Neuronal stem cell (in vitro differentiated cells): Measurements from ENCODE around the gene ZCRB1.

Experiments
- DNase-seq: peaks from one replicate; pipeline ENCODE4 v3.0.0-alpha.2; 2013; ENCODE audit warnings: low spot score
- H2AFZ ChIP-seq: one replicate; pipeline ENCODE4 v1.6.1; 2013; ENCODE audit warnings: mild to moderate bottlenecking, low read length, inconsistent platforms
- H2AK5ac ChIP-seq: 2 replicates; pipeline ENCODE4 v1.6.1; 2013; ENCODE audit warnings: low read depth, mild to moderate bottlenecking, inconsistent platforms, low read length, moderate library complexity, mixed read lengths
- H2BK120ac ChIP-seq: 2 replicates; pipeline ENCODE4 v1.6.1; 2013; ENCODE audit warnings: low read depth, mild to moderate bottlenecking, inconsistent platforms, low read length, moderate library complexity, mixed read lengths
- H2BK12ac ChIP-seq: one replicate; pipeline ENCODE4 v1.6.1; 2013; ENCODE audit warnings: low read length, inconsistent platforms
- H2BK15ac ChIP-seq: 2 replicates; pipeline ENCODE4 v1.6.1; 2013; ENCODE audit warnings: mild to moderate bottlenecking, low read length, inconsistent platforms, mixed read lengths
- H2BK5ac ChIP-seq: one replicate; pipeline ENCODE4 v1.6.1; 2013; ENCODE audit warnings: inconsistent platforms, mild to moderate bottlenecking, low read length, moderate library complexity
- H3K14ac ChIP-seq: one replicate; pipeline ENCODE4 v1.6.1; 2013; ENCODE audit warnings: low read length, inconsistent platforms
- H3K18ac ChIP-seq: 2 replicates; pipeline ENCODE4 v1.6.1; 2013; ENCODE audit warnings: low read length, inconsistent platforms
- H3K23ac ChIP-seq: 2 replicates; pipeline ENCODE4 v1.6.1; 2013; ENCODE audit warnings: low read depth, mild to moderate bottlenecking, mixed read lengths, low read length, inconsistent platforms; ENCODE audit not compliant: poor library complexity
- H3K27ac ChIP-seq: replicated peaks from 3 replicates; pipeline ENCODE4 v1.5.1; 2013; ENCODE audit warnings: low read length, inconsistent platforms
- H3K27me3 ChIP-seq, 3 experiments: 2 replicates each; pipeline ENCODE4 v1.6.1; 2013; ENCODE audit warnings: low read length in 3 of 3, mild to moderate bottlenecking in 2 of 3, inconsistent platforms in 1 of 3, low read depth in 1 of 3, mixed read lengths in 1 of 3, moderate library complexity in 1 of 3; ENCODE audit not compliant: control insufficient read depth in 3 of 3, insufficient read depth in 3 of 3
- H3K36me3 ChIP-seq, 2 donors: replicated peaks in 1 of 2; 2 replicates each; pipeline ENCODE4 v1.6.1; 2013; ENCODE audit warnings: low read length in 2 of 2; ENCODE audit not compliant: control insufficient read depth in 2 of 2, insufficient read depth in 2 of 2
- H3K4ac ChIP-seq: 2 replicates; pipeline ENCODE4 v1.6.1; 2013; ENCODE audit warnings: inconsistent platforms, mild to moderate bottlenecking, low read length, moderate library complexity
- H3K4me1 ChIP-seq, 2 donors: 1 replicate in 1 of 2; 2 replicates in 1 of 2; pipeline ENCODE4 v1.6.1; 2013; ENCODE audit warnings: low read length in 2 of 2, low read depth in 1 of 2; ENCODE audit not compliant: control insufficient read depth in 2 of 2, insufficient read depth in 1 of 2
- H3K4me2 ChIP-seq: one replicate; pipeline ENCODE4 v1.6.1; 2013; ENCODE audit warnings: mild to moderate bottlenecking, low read length, inconsistent platforms; ENCODE audit not compliant: insufficient read depth, poor library complexity, severe bottlenecking
- H3K4me3 ChIP-seq, 2 donors: 2 replicates each; pipeline ENCODE4 v1.5.1; 2013; ENCODE audit warnings: low read length in 2 of 2, mild to moderate bottlenecking in 2 of 2, inconsistent platforms in 1 of 2, moderate library complexity in 1 of 2
- H3K79me1 ChIP-seq: one replicate; pipeline ENCODE4 v1.6.1; 2013; ENCODE audit warnings: low read depth, mild to moderate bottlenecking, inconsistent platforms, low read length, moderate library complexity
- H3K9ac ChIP-seq: one replicate; pipeline ENCODE4 v1.6.1; 2013; ENCODE audit warnings: mild to moderate bottlenecking, low read depth, low read length, inconsistent platforms; ENCODE audit not compliant: poor library complexity
- H3K9me3 ChIP-seq, 2 donors: replicated peaks in 1 of 2; 2 replicates each; pipeline versions ENCODE3 to v1.6.1; 2013; ENCODE audit warnings: low read length in 2 of 2, mild to moderate bottlenecking in 2 of 2, inconsistent platforms in 1 of 2, low read depth in 1 of 2, mixed read lengths in 1 of 2, moderate library complexity in 1 of 2; ENCODE audit not compliant: control insufficient read depth in 2 of 2, insufficient read depth in 1 of 2
- H4K8ac ChIP-seq: one replicate; pipeline ENCODE4 v1.6.1; 2013; ENCODE audit warnings: low read depth, mild to moderate bottlenecking, inconsistent platforms, low read length, moderate library complexity
- H4K91ac ChIP-seq: one replicate; pipeline ENCODE4 v1.6.1; 2013; ENCODE audit warnings: low read length, low read depth, mild to moderate bottlenecking, inconsistent platforms; ENCODE audit not compliant: poor library complexity
- WGBS, 2 donors: extraction: QIAGEN DNeasy Blood & Tissue Kit; methylation state at CpG; one replicate each; pipeline ENCODE4 v1.1.7; 2013; ENCODE audit warnings: missing lambda C conversion rate in 2 of 2, mixed read lengths in 1 of 2; ENCODE audit not compliant: insufficient read length in 2 of 2, insufficient replicate concordance in 1 of 2; ENCODE audit errors: extremely low coverage in 2 of 2; 5-methylcytosine and 5-hydroxymethylcytosine counted together

Gene ZCRB1

DNA sequence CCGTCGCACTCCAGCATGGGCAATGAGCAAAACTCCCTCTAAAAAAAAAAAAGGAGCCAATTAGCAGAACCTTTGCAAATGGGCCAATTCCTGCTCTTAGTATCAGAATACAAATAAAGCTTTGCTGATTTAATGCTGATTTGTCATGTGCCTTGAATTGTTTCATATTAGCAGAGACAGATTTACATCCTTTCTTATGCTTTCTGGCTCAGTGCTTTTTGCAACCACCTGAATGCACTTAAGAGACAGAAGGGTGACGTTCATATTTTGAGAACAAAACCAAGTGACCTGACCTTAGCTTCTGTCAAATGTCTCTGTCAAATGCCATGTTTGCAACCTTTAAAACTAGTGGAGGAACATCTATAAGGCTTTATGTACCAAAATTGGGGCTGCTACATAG, 44.0 kb downstream of the ZCRB1 start:
- Histone ChIP-seq H4K8ac (no peak overlapping the region), H3K23ac (no peak overlapping the region), H3K4me2 (no peak overlapping the region), H2AK5ac (no peak overlapping the region), H3K14ac (no peak overlapping the region), H2BK15ac (no peak overlapping the region), H3K9me3 (no peaks in the 10 kb centered on the region), H3K79me1 (no peaks in the 10 kb centered on the region), H2BK120ac (no peak overlapping the region), H3K18ac (no peak overlapping the region), H3K4ac (no peak overlapping the region), H3K27me3 (no peaks in the 10 kb centered on the region), H2BK5ac (no peak overlapping the region), H3K36me3 (no peaks in the 10 kb centered on the region), H2BK12ac (no peak overlapping the region), H4K91ac (no peak overlapping the region), H3K27ac (no peak overlapping the region), H2AFZ (no peak overlapping the region), H3K4me1 (no peaks in the 10 kb centered on the region), H3K4me3 (no peak overlapping the region), H3K9ac (no peak overlapping the region)
- no peak for DNase-seq
- no CpG with 5 or more reads among the region's 3 CpGs for WGBS, 2 donors

DNA sequence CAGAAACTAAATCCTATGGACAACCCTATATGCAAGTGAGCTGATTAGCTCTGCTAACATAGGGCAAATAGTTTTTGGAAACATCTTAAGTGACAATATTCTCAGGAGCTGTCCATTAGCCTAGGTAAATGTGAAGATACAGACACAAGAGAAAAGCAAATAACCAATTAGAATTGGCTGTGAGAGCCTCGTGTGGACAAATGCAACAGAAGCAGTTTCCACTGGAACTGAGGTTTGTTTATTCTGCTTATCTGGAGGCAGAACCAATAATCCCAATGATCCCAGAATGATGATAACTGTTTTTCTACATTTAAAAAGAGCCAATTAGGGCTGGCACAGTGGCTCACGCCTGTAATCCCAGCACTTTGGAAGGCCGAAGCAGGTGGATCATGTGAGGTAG, 44.6 kb downstream of the ZCRB1 start:
- no peak overlapping the region for H3K14ac ChIP-seq
- H3K4me1 ChIP-seq: no peaks in the 10 kb centered on the region
- H3K18ac ChIP-seq: no peak overlapping the region
- H4K8ac ChIP-seq: no peak overlapping the region
- H3K4me3 ChIP-seq: no peak overlapping the region
- no peak overlapping the region for H3K4me2 ChIP-seq
- no peak for DNase-seq
- H3K9me3 ChIP-seq: no peaks in the 10 kb centered on the region
- no peaks in the 10 kb centered on the region for H3K36me3 ChIP-seq
- H3K9ac ChIP-seq: no peak overlapping the region
- H3K23ac ChIP-seq: no peak overlapping the region
- no peak overlapping the region for H2BK15ac ChIP-seq
- H2BK5ac ChIP-seq: no peak overlapping the region
- no peak overlapping the region for H2AK5ac ChIP-seq
- no peak overlapping the region for H2AFZ ChIP-seq
- H2BK120ac ChIP-seq: no peak overlapping the region
- no peaks in the 10 kb centered on the region for H3K79me1 ChIP-seq
- no CpG with 5 or more reads among the region's 3 CpGs for WGBS, 2 donors
- H3K27ac ChIP-seq: no peak overlapping the region
- no peak overlapping the region for H2BK12ac ChIP-seq
- no peak overlapping the region for H3K4ac ChIP-seq
- H3K27me3 ChIP-seq: no peaks in the 10 kb centered on the region
- no peak overlapping the region for H4K91ac ChIP-seq

DNA sequence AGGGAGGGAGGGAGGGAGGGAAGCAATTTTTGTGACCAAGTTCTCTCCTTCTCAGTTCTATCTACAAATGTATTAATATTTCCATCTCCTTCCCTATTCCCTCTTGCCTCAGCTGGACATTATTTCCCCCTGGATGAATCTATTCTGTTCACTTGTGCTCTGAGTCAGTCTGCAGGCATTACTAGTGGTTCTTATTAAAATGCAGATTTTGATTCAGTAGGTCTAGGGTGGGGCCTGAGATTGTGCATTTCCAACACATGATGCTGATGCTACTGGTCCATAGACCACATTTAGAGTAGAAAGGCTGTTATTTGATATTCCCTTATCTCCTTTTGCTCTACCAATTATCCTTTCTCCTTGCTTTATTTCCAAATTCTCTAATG, 47.8 kb downstream of the ZCRB1 start:
- Histone ChIP-seq H2AK5ac (no peak overlapping the region), H3K4ac (no peak overlapping the region), H3K27ac (no peak overlapping the region), H3K27me3 (no peaks in the 10 kb centered on the region), H2BK12ac (no peak overlapping the region), H3K18ac (no peak overlapping the region), H4K8ac (no peak overlapping the region), H2BK5ac (no peak overlapping the region), H2BK15ac (no peak overlapping the region), H3K4me1 (no peaks in the 10 kb centered on the region), H3K79me1 (no peaks in the 10 kb centered on the region), H3K4me3 (no peak overlapping the region), H4K91ac (no peak overlapping the region), H2BK120ac (no peak overlapping the region), H2AFZ (no peak overlapping the region), H3K4me2 (no peak overlapping the region), H3K14ac (no peak overlapping the region), H3K36me3 (no peaks in the 10 kb centered on the region), H3K23ac (no peak overlapping the region), H3K9ac (no peak overlapping the region), H3K9me3 (no peaks in the 10 kb centered on the region)
- DNase-seq: no peak

DNA sequence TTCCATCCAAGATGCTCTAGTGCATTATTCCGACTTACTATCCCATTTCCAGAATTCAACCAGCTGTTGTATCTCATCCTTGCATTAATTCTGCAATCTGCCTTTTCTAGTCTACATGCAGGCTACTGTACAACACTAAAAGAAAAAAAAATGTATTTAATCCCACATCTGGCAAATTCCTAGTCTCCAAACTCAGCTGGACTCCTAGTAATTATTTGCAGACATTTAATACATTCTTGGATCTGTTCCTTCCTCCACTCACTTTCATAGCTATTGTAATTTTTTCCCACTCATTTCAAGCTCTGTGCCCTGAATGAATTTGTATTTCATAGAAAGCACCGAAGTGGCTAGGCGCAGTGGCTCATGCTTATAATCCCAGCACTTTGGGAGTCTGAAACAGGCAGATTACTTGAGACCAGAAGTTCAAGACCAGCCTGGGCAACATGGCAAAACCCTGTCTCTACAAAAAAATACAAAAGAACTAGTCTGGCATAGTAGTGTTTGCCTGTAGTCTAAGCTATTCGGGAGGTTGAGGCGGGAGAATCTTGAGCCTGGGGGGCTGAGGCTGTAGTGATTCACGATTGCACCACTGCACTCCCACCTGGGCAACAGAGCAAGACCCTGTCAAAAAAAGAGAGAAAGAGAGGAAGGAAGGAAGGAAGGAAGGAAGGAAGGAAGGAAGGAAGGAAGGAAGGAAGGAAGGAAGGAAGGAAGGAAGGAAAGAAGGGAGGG, 48.3 kb downstream of the ZCRB1 start:
- H3K4ac ChIP-seq: no peak overlapping the region
- no peak overlapping the region for H3K23ac ChIP-seq
- DNase-seq: no peak
- no peak overlapping the region for H3K4me3 ChIP-seq
- no peak overlapping the region for H3K9ac ChIP-seq
- H3K27ac ChIP-seq: no peak overlapping the region
- WGBS, 2 donors: no CpG with 5 or more reads among the region's 6 CpGs
- H2BK5ac ChIP-seq: no peak overlapping the region
- H2BK120ac ChIP-seq: no peak overlapping the region
- no peak overlapping the region for H3K18ac ChIP-seq
- H2AFZ ChIP-seq: no peak overlapping the region
- H3K14ac ChIP-seq: no peak overlapping the region
- no peak overlapping the region for H4K91ac ChIP-seq
- no peak overlapping the region for H3K4me2 ChIP-seq
- H3K27me3 ChIP-seq: no peaks in the 10 kb centered on the region
- no peak overlapping the region for H2AK5ac ChIP-seq
- no peaks in the 10 kb centered on the region for H3K9me3 ChIP-seq
- no peak overlapping the region for H4K8ac ChIP-seq
- H2BK15ac ChIP-seq: no peak overlapping the region
- no peaks in the 10 kb centered on the region for H3K79me1 ChIP-seq
- no peaks in the 10 kb centered on the region for H3K36me3 ChIP-seq
- no peak overlapping the region for H2BK12ac ChIP-seq
- no peaks in the 10 kb centered on the region for H3K4me1 ChIP-seq
